GM12872 (cell line): ENCODE results near the gene FAM78A.

Experiments
- CTCF ChIP-seq: IDR thresholded peaks from 3 replicates; pipeline ENCODE4 v1.5.1; 2011; ENCODE audit warnings: low read depth, mild to moderate bottlenecking, low read length, moderate library complexity; ENCODE audit not compliant: insufficient read depth

FAM78A gene

GRCh38 chr9:131307974-131308373, 31.7 kb upstream of the FAM78A start:
- TF ChIP-seq CTCF = no peak

GRCh38 chr9:131306397-131307004, 30.2 kb upstream of the FAM78A start:
- no peak for TF ChIP-seq CTCF

- TF ChIP-seq CTCF = no peak
Observed at GRCh38 chr9:131304676-131305355, 28.5 kb upstream of the FAM78A start.

- no peak for TF ChIP-seq CTCF
Observed at GRCh38 chr9:131303381-131304321, 27.3 kb upstream of the FAM78A start.

- no peak for TF ChIP-seq CTCF
Observed at GRCh38 chr9:131302244-131303075, 26.1 kb upstream of the FAM78A start.

- TF ChIP-seq CTCF = no peak
Observed at GRCh38 chr9:131300444-131300843, 24.1 kb upstream of the FAM78A start.
